Activated CD4-positive, alpha-beta T cell treated with anti-CD3 and anti-CD28 coated beads for 24 hours (primary cell): ENCODE data around the gene OLFM3.

Experiments used
- DNase-seq, 2 donors: peaks; one replicate each; pipeline ENCODE4 v3.0.0-alpha.2; 2020; ENCODE audit warnings: low read depth in 2 of 2

OLFM3 gene

GRCh38 chr1:101846820-101847219 lies 149.9 kb downstream of the OLFM3 start:
- DNase-seq, result no peak

GRCh38 chr1:101843160-101843559 lies 153.6 kb downstream of the OLFM3 start:
- no peak for DNase-seq

GRCh38 chr1:101841824-101842223 lies 154.9 kb downstream of the OLFM3 start:
- no peak for DNase-seq

- no peak for DNase-seq
These were observed 160.7 kb downstream of the OLFM3 start for GRCh38 chr1:101835988-101836387.

- DNase-seq, result no peak
These were observed 163.4 kb downstream of the OLFM3 start for GRCh38 chr1:101833312-101833711.

- no peak for DNase-seq
These were observed 170.3 kb downstream of the OLFM3 start for GRCh38 chr1:101826416-101826815.

- no peak for DNase-seq
These were observed 176.7 kb downstream of the OLFM3 start for GRCh38 chr1:101820071-101820470.

- no peak for DNase-seq
These were observed 180.5 kb downstream of the OLFM3 start for GRCh38 chr1:101816262-101816661.

- no peak for DNase-seq
These were observed 198.3 kb downstream of the OLFM3 start for GRCh38 chr1:101798417-101798816.

- no peak for DNase-seq
These were observed 199.0 kb downstream of the OLFM3 start for GRCh38 chr1:101797722-101798121.

GRCh38 chr1:101781201-101781831 lies 215.4 kb downstream of the OLFM3 start:
- no peak for DNase-seq

GRCh38 chr1:101769520-101769919 lies 227.2 kb downstream of the OLFM3 start:
- DNase-seq, result no peak

GRCh38 chr1:101757985-101758384 lies 238.7 kb downstream of the OLFM3 start:
- no peak for DNase-seq

GRCh38 chr1:101756411-101756810 lies 240.3 kb downstream of the OLFM3 start:
- no peak for DNase-seq
